Fibroblast of lung (primary cell): ENCODE results near the gene KCND3.

Experiments
- EZH2 ChIP-seq: IDR thresholded peaks from 2 replicates; pipeline ENCODE4 v1.5.1; 2012; ENCODE audit warnings: low read length, control low read depth, mild to moderate bottlenecking; ENCODE audit errors: missing control alignments
- TF ChIP-seq, protein P1 (sequence below), 2 donors: IDR thresholded peaks in 1 of 2; conservative IDR thresholded peaks in 1 of 2; 1 replicate in 1 of 2; 2 replicates in 1 of 2; pipeline ENCODE4 v1.5.1; 2011 to 2012; ENCODE audit warnings: low read length in 2 of 2, control low read depth in 1 of 2, inconsistent platforms in 1 of 2, low read depth in 1 of 2, mild to moderate bottlenecking in 1 of 2

DNA sequence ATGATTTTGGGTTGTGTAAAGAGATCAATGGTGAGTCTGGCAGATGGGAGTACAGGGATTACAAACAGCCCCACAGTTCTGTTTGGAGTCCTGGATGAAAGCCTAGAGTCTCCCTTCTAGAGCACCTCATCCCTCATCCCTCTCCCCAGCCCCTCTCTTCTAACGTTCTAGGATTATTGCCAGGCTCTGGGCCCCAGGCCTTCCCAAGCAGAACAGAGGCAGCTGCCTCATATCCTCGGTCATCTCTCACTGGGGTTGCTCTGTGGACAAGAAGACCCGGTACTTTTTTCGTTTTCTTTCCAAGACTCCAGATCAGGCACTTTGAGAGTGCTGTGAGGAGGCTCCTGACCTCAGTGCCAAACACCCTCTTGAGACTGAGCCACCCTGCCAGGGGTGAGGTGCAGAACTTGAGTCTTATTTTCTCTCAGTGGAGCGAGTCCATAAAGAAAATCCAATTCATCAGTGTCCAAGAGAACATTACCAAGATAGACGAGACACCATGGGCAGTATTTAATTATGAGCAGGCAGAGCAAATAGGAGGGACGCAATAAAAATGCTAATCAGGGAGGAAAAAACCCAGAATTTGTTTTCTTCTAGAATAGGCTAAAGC, 17.1 kb upstream of the KCND3 start:
- TF ChIP-seq, protein P1, sequence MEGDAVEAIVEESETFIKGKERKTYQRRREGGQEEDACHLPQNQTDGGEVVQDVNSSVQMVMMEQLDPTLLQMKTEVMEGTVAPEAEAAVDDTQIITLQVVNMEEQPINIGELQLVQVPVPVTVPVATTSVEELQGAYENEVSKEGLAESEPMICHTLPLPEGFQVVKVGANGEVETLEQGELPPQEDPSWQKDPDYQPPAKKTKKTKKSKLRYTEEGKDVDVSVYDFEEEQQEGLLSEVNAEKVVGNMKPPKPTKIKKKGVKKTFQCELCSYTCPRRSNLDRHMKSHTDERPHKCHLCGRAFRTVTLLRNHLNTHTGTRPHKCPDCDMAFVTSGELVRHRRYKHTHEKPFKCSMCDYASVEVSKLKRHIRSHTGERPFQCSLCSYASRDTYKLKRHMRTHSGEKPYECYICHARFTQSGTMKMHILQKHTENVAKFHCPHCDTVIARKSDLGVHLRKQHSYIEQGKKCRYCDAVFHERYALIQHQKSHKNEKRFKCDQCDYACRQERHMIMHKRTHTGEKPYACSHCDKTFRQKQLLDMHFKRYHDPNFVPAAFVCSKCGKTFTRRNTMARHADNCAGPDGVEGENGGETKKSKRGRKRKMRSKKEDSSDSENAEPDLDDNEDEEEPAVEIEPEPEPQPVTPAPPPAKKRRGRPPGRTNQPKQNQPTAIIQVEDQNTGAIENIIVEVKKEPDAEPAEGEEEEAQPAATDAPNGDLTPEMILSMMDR (conservative IDR thresholded peaks at IDR 0.05 in 1 of 2, IDR thresholded peaks at IDR 0.05 in 1 of 2; ENCODE audit: low read depth in 1 of 2, low read length in 2 of 2): no peak
- TF ChIP-seq EZH2: no peak
